ENCODE data around the gene ADTRP.

ADTRP gene

DNA sequence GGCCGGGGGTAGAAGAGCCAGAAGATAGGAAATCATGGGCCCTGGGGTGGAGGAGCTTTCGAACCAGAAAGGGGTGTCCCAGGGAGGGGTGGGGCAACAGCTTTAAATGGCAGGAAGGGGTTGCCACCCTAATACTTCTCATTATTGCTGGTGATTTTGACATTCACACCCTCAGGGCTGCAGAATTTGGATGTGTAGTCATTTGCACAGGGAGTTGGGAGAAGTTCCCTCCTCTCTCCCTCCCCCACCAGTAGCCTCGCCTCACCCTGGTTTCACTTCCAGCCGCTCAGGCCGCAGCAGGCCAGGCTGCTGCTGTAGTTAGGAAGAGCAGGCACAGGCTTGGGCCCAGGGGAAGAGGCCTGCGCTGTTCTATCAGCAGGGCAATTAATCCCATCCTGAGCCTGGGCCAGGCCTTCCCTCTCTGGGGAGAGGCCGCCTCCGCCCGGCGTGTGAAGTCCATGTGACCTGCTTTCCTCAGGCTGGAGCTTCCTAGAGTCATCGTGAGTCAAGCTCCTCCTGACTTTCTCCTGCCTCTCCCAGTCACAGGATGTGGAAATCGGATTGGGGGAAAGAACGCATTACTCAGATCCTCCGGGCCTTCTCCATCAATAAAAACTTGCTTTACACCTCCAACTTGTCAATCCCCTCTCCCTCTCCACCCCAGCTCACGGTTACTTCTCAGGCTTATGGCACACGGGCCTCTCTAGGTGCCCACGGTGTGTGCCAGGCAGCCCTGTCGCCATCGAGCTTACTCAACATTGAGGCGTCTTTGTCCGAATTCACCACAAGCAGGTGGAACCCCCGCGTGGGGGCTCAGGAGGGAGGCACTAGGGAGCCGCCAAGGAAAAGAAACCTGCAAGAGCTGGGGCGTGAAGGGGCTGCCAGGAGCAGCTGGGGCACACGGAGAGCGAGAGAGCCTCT is 7.8 kb downstream of the ADTRP start:
- H3K4me3 ChIP-seq (ENCODE audit: low read length), result no peak overlapping the region
- TF ChIP-seq, protein P1, sequence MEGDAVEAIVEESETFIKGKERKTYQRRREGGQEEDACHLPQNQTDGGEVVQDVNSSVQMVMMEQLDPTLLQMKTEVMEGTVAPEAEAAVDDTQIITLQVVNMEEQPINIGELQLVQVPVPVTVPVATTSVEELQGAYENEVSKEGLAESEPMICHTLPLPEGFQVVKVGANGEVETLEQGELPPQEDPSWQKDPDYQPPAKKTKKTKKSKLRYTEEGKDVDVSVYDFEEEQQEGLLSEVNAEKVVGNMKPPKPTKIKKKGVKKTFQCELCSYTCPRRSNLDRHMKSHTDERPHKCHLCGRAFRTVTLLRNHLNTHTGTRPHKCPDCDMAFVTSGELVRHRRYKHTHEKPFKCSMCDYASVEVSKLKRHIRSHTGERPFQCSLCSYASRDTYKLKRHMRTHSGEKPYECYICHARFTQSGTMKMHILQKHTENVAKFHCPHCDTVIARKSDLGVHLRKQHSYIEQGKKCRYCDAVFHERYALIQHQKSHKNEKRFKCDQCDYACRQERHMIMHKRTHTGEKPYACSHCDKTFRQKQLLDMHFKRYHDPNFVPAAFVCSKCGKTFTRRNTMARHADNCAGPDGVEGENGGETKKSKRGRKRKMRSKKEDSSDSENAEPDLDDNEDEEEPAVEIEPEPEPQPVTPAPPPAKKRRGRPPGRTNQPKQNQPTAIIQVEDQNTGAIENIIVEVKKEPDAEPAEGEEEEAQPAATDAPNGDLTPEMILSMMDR (conservative IDR thresholded peaks at IDR 0.05; ENCODE audit: low read depth, low read length), result no peak
- peak; percentile 100 for DNase-seq (ENCODE audit: low read depth)

DNA sequence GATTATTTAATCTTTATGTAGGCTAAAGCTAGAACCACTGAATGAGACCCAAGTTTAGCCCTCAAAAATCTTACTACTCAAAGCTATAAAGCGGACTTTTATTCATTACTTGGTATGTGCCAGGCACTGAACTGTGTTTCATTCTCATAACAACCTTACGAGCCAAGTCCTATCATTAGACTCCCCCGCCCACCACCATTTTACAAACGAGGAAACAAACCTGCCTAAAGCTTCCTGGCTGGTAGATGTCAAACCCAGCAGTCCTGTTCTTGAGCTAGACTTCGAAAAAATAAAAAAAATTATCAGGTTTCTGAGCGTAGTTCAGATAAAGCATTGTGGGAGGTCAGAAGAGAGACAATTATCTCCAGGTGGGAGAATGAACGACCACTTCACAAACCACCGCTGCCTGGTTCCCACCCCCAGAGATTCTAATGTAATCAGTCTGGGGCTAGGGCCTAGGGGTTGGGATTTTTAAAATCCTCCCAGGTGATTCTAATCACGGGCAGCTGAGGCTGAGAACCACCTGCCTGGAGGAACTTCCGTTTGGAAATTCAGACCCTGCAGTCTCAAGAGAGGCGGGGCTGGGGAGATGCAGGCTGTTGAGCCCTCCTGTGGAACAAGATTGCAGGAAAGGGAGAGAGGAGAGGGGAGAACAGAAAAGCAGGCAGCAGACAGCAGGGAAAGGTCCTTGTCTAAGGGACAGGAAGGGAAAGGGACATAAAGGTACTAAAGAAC is 8.6 kb downstream of the ADTRP start:
- TF ChIP-seq, protein P1 (conservative IDR thresholded peaks at IDR 0.05; ENCODE audit: low read depth, low read length), result no peak
- DNase-seq (ENCODE audit: low read depth), result no peak
- no peak overlapping the region for H3K4me3 ChIP-seq (ENCODE audit: low read length)

DNA sequence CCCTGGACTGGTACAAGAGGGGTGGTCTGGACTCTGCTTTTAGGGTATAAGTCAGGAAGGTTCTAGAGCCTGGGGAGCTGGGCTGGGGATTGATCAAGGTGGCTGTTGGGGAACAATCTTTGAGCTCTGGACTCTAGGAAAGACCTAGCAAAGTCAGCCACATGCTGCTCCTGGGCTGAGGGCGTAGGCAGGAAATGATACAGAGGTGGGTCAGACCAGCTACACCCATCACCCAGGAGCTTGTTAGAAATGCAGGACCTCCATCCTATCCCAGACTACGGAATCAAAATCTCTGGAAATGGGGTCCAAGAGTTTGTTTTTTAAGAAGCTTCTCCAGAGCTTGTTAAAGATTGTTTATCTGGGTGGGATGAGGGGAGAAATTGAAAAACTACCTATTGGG is 9.4 kb downstream of the ADTRP start:
- DNase-seq (ENCODE audit: low read depth), result no peak
- H3K4me3 ChIP-seq (ENCODE audit: low read length), result no peak overlapping the region
- TF ChIP-seq, protein P1 (conservative IDR thresholded peaks at IDR 0.05; ENCODE audit: low read depth, low read length), result no peak

DNA sequence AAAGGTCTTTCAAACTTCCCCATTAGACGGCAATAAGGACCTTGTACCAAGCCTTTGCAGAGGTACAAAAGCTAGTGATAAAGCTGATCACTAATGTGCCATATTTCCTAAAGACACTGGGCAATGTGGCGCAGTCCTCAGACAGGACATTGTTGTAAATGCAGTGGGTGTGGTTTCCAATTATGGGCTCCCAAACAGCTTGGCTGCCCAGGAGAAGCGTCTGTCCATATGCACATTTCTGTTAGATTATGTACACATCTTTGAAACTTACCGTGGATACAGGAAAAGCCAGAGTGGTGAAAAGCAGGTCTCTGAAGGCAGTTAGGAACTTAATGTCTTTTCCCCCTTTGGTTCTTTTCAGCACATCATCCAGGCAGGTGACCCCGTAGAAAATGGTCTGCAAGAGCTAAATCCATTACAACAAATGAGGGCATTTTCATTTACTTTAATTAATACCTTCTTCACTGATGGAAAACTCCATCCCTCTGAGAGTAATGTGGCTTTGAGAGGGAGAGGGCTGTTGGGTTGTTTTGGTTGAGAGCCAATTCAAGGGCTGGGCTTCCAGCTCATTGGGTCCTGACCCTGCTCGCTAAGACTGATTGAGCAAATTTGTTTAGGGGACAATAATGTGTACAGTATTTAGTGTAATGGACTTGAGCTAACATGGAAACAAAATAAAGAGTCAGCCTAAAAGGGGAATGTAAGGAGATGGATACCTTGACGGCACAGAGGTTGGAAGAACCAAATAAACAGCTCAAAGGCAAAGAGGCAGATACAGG is 10.4 kb downstream of the ADTRP start:
- TF ChIP-seq, protein P1 (conservative IDR thresholded peaks at IDR 0.05; ENCODE audit: low read depth, low read length), result no peak
- no peak overlapping the region for H3K4me3 ChIP-seq (ENCODE audit: low read length)
- DNase-seq (ENCODE audit: low read depth), result no peak

DNA sequence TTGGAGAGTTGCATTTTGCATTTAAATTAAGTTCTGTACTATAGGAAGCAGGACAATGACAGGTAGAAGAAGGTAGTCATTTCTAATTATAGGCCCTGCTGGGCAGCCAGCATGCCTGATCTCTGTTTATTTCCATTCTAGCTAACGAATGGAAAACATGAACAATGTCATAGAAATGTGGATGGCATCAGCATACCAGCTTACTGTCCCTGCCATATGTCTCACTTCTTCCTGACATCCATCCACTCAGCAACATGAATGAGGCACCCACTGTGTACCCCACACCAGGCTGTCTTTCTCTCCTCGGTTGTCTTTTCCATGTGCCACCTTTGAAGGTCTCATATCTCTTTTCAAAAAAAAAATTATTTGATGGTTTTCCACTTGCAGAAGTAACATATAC is 11.1 kb downstream of the ADTRP start:
- H3K4me3 ChIP-seq (ENCODE audit: low read length), result no peak overlapping the region
- no peak for DNase-seq (ENCODE audit: low read depth)
- TF ChIP-seq, protein P1 (conservative IDR thresholded peaks at IDR 0.05; ENCODE audit: low read depth, low read length), result no peak

DNA sequence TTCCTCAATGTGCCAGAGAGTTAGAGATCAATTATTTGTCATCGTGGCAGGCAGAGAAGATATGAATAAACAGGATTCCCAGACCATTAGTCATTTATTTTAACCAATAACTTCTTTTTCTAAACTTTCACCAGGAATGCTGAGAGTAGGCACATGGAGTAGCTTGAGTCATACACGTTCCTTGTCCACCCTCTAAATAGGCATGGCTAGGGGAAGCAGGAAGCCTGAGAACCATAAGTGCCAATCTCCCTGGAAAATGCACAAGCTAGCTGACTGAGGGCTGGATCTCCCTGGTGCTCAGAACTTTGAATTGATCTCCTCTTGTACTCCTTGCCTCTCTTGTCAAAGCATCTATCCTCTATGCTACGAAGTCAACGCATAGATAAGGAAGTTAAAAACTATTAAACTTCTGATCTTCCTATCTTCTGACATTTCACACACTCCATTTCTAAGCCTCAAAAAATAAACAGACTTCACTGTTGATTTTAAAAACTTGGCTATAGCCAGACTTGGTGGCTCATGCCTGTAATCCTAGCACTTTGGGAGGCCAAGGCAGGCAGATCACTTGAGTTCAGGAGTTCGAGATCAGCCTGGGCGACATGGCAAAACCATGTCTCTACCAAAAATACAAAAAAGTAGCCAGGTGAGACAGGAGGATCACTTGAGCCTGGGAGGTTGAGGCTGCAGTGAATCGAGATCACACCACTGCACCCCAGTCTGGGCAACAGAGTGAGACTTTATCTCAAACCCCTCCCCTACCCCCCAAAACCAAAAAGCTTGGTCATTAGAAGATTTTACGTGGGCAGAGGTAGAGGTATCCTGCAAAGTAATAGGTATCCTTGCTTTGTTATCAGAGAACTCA is 11.8 kb downstream of the ADTRP start:
- no peak overlapping the region for H3K4me3 ChIP-seq (ENCODE audit: low read length)
- DNase-seq (ENCODE audit: low read depth), result peak; percentile 99
- TF ChIP-seq, protein P1 (conservative IDR thresholded peaks at IDR 0.05; ENCODE audit: low read depth, low read length), result no peak

Measured in retinal pigment epithelial cell (primary cell).